Endothelial cell of hepatic sinusoid (primary cell): ENCODE data around the gene SLC2A13.
"Not testable (repeated sequence)": the region's sequence is repeated elsewhere in the genome, so short reads cannot be mapped to it uniquely, and the experiment has no call there.

Source experiments
- in situ Hi-C: cut with HindIII; loops from 2 replicates; pipeline ENCODE4 v1.10.0; 2017; ENCODE audit warnings: low sequenced_read_pairs

Gene SLC2A13

GRCh38 chr12:39884616-39885125 lies 221.2 kb downstream of the SLC2A13 start:
- in situ Hi-C loops = no loop called here

DNA sequence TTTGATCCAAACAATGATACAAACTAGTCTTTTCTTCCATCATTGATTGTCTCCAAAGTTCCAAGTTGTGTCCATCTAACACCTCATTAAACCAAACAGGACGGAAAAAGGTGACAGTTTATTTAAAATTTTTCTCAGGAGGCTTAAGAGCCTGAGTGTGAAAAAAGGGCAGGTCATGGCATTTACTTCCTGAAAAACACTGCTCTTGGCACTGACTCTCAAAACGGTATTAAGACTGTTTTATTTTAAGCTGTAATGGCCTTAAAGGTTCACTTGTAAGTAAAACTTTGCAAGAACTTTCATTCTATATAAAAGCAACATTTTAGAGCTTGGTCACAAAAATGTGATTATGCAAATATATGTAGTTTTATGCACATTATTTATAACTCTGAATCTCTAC lies 222.5 kb downstream of the SLC2A13 start:
- in situ Hi-C loops = no loop called here

DNA sequence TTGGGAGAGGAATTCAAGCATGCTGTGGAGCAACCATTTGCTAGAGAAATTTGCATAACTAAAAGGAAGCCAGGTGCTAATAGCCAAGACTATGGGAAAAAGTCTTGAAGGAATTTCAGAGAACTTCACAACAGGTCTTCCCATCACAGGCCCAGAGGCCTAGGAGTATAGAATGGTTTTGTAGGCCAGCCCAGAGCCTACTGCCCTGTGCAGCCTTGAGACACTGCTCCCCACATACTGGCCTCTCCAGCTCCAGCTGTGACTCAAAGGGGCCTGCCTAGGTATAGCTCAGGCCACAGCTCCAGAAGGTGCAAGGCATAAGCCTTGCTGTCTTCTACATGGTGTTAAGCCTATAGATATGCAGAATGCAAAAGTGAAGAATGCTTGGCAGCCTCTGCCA lies 227.1 kb downstream of the SLC2A13 start:
- in situ Hi-C loops = no loop called here

GRCh38 chr12:39875721-39876120 lies 230.2 kb downstream of the SLC2A13 start:
- in situ Hi-C loops = no loop called here

GRCh38 chr12:39874785-39875184 lies 231.1 kb downstream of the SLC2A13 start:
- in situ Hi-C loops = no loop called here

DNA sequence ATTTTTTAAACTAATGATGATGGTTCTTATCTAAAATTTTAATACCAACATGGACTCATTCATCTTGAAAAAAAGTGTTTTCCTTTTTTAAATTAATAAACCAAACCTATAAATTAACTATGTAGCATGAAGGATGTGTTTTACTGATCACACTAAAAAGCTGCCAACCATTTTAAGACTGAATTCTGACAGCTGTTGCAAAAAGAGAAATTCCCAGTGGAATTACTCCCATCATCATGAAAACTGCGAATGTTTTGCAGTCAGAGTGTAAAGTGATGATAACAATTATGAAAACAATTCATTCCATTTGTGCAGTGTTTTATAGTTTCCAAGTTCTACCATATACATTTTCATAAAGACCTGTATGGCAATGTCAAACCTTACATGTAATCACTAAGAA lies 232.8 kb downstream of the SLC2A13 start:
- in situ Hi-C loops = no loop called here

GRCh38 chr12:39872425-39872824 lies 233.5 kb downstream of the SLC2A13 start:
- in situ Hi-C loops = no loop called here

- in situ Hi-C loops = no loop called here
Measured at GRCh38 chr12:39868328-39868725, 237.6 kb downstream of the SLC2A13 start.

DNA sequence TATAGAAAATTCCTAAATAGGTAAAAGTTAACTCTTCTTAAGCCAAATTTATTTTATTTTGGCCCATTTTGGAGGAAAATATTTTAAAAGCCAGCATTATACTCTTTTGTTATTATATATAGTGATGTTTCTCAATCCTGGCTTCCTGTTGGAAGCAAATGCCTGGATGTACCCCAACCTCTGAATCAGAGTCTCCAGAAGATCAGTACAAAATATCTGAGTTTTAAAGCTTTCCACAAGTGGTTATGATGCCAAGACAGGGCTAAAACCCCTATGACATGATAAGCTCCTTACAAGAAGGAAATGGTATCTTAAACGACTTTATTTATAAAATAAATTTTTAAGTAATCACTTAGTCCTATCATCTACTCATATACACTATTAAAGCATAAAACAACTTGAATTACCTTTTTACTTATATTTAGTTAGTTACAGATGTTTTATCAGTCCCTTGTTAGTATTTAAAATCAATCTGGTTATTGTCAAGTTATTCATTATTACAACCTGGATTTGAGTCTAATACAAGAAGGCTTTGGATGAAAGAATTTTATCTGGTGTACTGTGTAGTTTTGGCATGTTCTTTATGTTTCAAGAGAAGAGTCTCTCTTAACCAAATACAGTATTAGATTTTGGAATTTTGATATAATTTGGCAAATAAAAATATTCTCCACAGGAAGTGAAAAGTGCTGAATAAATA lies 238.1 kb downstream of the SLC2A13 start:
- in situ Hi-C loops = no loop called here

DNA sequence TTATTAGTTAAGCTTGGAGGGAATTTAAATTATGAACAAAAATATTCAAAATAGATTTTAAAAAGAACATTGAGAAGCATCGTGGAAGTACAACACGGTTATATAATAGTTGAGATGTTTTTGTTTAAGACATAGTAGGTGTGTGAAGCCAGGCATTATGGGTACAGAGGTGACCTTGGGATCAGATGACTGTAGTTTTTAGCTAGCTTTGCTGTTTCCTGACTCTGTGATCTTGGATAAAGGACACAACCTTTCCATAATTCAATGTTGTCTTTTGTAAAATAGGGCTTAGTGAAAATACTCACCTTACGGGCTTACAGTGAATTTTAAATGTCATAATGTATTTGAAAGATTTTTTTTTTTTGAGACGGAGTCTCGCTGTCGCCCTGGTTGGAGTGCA lies 239.7 kb downstream of the SLC2A13 start:
- in situ Hi-C loops = no loop called here

GRCh38 chr12:39860695-39861094 lies 245.2 kb downstream of the SLC2A13 start:
- in situ Hi-C loops = no loop called here

GRCh38 chr12:39853003-39853402 lies 252.9 kb downstream of the SLC2A13 start:
- in situ Hi-C loops = no loop called here

- in situ Hi-C loops = no loop called here
Measured at GRCh38 chr12:39852346-39852745, 253.5 kb downstream of the SLC2A13 start.

DNA sequence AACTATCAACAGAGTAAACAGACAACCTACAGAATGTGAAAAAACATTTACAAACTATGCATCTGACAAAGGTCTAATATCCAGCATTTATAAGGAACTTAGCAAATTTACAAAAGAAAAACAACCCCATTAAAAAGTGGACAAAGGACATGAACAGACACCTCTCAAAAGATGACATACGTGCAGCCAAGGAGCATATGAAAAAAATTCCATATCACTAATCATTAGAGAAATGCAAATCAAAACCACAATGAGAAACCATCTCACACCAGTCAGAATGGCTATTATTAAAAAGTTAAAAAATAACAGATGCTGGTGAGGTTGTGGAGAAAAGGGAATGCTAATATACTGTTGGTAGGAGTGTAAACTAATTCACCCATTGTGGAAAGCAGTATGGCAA lies 257.7 kb downstream of the SLC2A13 start:
- in situ Hi-C loops = not testable (repeated sequence)

DNA sequence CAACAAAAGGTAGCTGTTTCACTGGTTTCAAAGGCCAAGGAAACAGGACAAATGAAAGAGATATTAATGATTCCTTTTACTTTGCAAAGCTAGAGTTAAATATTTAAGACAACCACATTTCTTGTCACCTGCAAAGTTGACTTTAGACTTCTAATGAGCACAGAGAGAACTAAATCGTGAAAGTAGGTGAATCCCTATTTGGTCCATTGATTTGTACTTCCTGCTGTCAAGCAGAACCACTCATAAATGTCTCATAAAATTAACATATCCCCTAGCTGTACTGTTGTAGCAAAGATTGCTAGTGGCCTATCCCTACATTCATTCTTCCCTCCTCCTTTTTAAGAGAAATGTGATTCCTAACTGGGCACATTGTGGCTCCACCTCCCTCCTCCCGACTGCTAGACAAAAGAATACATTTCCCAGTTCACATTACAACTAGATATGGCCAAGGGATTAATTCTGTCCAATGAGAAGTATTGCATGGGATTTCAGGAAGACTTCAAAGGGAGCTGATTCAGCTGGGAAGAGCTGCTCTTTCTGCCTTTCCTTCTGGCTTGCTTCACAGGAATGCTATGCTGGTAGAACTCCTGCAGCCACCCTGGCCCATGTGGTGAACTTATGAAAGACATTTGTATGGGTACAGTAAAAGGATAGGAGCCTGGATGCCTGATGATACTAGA lies 258.8 kb downstream of the SLC2A13 start:
- in situ Hi-C loops = no loop called here

- in situ Hi-C loops = no loop called here
Measured at GRCh38 chr12:39846304-39846703, 259.6 kb downstream of the SLC2A13 start.

GRCh38 chr12:39840422-39840821 lies 265.5 kb downstream of the SLC2A13 start:
- in situ Hi-C loops = no loop called here

- in situ Hi-C loops = no loop called here
Measured at GRCh38 chr12:39839072-39839471, 266.8 kb downstream of the SLC2A13 start.

- in situ Hi-C loops = no loop called here
Measured at GRCh38 chr12:39835517-39836489, 270.1 kb downstream of the SLC2A13 start.

DNA sequence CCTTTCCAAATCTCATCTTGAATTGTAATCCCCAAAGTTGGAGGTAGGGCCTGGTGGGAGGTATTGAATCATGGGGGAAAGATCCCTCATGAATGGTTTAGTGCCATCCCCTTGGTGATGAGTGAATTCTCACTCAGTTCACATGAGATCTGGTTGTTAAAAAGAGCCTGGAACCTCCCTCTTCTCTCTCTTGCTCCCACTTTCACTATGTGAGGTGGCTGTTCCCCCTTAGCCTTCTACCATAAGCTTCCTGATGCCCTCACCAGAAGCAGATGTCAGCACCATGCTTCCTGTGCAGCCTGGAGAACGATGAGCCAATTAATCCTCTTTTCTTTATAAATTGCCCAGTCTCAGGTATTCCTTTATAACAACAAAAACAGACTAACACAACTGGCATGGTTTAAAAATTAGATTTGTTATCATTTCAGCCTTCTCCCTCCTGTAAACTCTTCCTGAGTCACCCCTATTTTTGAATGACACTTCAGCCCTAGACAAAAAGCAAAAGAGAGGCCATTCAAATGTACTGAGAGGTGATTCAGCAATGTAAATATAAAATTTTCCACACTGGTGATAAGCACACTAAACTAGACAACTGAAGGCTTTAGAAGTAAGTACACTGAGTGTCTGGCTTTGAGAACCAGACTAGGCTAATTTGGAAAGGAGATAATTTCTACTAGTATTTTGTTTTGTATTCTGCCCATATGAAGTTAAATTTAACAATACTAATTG lies 274.1 kb downstream of the SLC2A13 start:
- in situ Hi-C loops = no loop called here
